Fibroblast of mammary gland (primary cell): ENCODE data around the gene ELMO1.

Experiments
- DNase-seq: peaks from one replicate; pipeline ENCODE4 v3.0.0-alpha.2; 2010; ENCODE audit warnings: low read depth
- H3K4me3 ChIP-seq: 2 replicates; pipeline ENCODE4 v1.5.1; 2011; ENCODE audit warnings: low read depth, mild to moderate bottlenecking, low read length, moderate library complexity; ENCODE audit not compliant: control insufficient read depth
- CTCF ChIP-seq: conservative IDR thresholded peaks from 2 replicates; pipeline ENCODE4 v1.5.1; 2011; ENCODE audit warnings: low read depth, low read length, inconsistent platforms; ENCODE audit not compliant: control insufficient read depth, insufficient read depth

ELMO1 gene

GRCh38 chr7:37482505-37482904, 33.8 kb upstream of the ELMO1 start:
- no peak for DNase-seq
- TF ChIP-seq CTCF = no peak
- no peak overlapping the region for H3K4me3 ChIP-seq

- DNase-seq = no peak
- no peak overlapping the region for H3K4me3 ChIP-seq
- TF ChIP-seq CTCF = no peak
Measured at GRCh38 chr7:37481722-37482288, 33.1 kb upstream of the ELMO1 start.

GRCh38 chr7:37481154-37481553, 32.5 kb upstream of the ELMO1 start:
- H3K4me3 ChIP-seq = no peak overlapping the region
- no peak for TF ChIP-seq CTCF
- no peak for DNase-seq

GRCh38 chr7:37480041-37481031, 31.7 kb upstream of the ELMO1 start:
- DNase-seq = no peak
- TF ChIP-seq CTCF = no peak
- no peak overlapping the region for H3K4me3 ChIP-seq

GRCh38 chr7:37476881-37477450, 28.3 kb upstream of the ELMO1 start:
- H3K4me3 ChIP-seq = no peak overlapping the region
- DNase-seq = no peak
- no peak for TF ChIP-seq CTCF

- no peak for DNase-seq
- TF ChIP-seq CTCF = no peak
- H3K4me3 ChIP-seq = no peak overlapping the region
Measured at GRCh38 chr7:37476428-37476827, 27.8 kb upstream of the ELMO1 start.
